Cardiac fibroblast (primary cell): ENCODE measurements around the gene OR4B1.

Source experiments
- DNase-seq, 2 donors: peaks; one replicate each; pipeline versions ENCODE4 v3.0.0 to v3.0.0-alpha.2; 2010; ENCODE audit warnings: low read depth in 2 of 2
- H3K4me3 ChIP-seq, 2 donors: replicated peaks in 1 of 2; 1 replicate in 1 of 2; 2 replicates in 1 of 2; pipeline ENCODE4 v1.5.1; 2011; ENCODE audit warnings: low read depth in 2 of 2, low read length in 2 of 2, mild to moderate bottlenecking in 2 of 2, moderate library complexity in 1 of 2
- CTCF ChIP-seq: IDR thresholded peaks from one replicate; pipeline ENCODE4 v1.5.1; 2011; ENCODE audit warnings: low read depth, mild to moderate bottlenecking, low read length, inconsistent platforms

The OR4B1 gene, protein sequence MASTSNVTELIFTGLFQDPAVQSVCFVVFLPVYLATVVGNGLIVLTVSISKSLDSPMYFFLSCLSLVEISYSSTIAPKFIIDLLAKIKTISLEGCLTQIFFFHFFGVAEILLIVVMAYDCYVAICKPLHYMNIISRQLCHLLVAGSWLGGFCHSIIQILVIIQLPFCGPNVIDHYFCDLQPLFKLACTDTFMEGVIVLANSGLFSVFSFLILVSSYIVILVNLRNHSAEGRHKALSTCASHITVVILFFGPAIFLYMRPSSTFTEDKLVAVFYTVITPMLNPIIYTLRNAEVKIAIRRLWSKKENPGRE

GRCh38 chr11:48216510-48216909 is at the start of gene OR4B1:
TSS of gene OR4B1 (plus strand) at chr11:48216810. CDS start at chr11:48216810, 0 bp downstream.
- no peak for DNase-seq
- H3K4me3 ChIP-seq = no peak within 1 kb of the TSS
- TF ChIP-seq CTCF = no peak

DNA sequence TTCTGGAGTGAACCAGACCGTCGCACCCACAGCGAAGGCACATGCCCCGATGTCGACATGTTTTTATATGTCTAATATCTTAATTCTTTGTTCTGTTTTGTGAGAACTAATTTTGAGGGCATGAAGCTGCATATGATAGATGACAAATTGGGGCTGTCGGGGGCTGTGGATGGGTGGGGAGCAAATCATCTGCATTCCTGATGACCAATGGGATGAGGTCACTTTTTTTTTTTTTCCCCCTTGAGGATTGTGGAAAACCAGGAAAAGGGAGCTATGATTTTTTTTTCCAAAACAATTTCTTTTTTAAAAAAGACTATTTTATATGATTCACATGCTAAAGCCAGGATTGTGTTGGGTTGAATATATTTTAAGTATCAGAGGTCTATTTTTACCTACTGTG is 49.2 kb upstream of the OR4B1 start:
- no peak overlapping the region for H3K4me3 ChIP-seq
- no peak for TF ChIP-seq CTCF
- peak in 1 of 2 donors; percentile 47 for DNase-seq

DNA sequence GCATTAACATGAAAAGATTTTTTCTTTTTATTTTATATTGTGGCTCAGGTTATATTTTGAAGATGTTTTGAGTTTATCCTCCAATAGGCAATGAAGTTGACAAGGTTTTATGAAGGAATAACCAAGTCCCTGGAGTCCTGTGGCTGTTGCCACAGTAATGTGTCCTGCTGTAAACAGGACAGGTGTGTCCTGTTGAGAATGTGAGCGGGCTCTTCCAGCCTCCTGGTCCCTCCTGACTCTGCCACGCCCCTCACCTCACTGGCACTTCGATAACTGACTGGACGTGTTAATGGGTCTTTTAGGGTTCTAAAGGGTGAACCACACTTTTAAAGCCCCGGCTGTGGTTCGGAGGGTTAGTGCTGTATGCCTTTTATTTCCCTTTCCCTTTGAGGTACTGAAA is 47.8 kb upstream of the OR4B1 start:
- DNase-seq = no peak
- H3K4me3 ChIP-seq = no peak overlapping the region
- TF ChIP-seq CTCF = no peak

GRCh38 chr11:48169259-48169658 is 47.4 kb upstream of the OR4B1 start:
- no peak for TF ChIP-seq CTCF
- no peak overlapping the region for H3K4me3 ChIP-seq
- DNase-seq = no peak

GRCh38 chr11:48169717-48170116 is 46.9 kb upstream of the OR4B1 start:
- no peak for TF ChIP-seq CTCF
- no peak overlapping the region for H3K4me3 ChIP-seq
- DNase-seq = peak; percentile 33 to 71

- no peak overlapping the region for H3K4me3 ChIP-seq
- DNase-seq = peak; percentile 74 to 75
- TF ChIP-seq CTCF = no peak
Measured at GRCh38 chr11:48170241-48171233, 46.1 kb upstream of the OR4B1 start.
